Heart left ventricle (tissue), 13 donors: Measurements from ENCODE around the gene GHR.

Source experiments
- CTCF ChIP-seq, 12 donors: fragments of 200-600 bp; sonication (generic) in 4 of 12; IDR thresholded peaks; one replicate each; pipeline versions ENCODE4 v1.5.0 to v1.8.0; 2018 to 2022; ENCODE audit warnings: antibody characterized with exemption in 12 of 12, mild to moderate bottlenecking in 5 of 12
- POLR2A ChIP-seq, 2 donors: fragments of 450-650 bp; IDR thresholded peaks; one replicate each; pipeline ENCODE4 v1.6.1; 2017; ENCODE audit warnings: antibody characterized with exemption in 2 of 2, mild to moderate bottlenecking in 2 of 2, moderate library complexity in 2 of 2
- donor health status: ischemic (EF 13 %, LVEDD 7.1; RV severe dilation, severe dysfunction).
- donor health status: DM: no; HTN: yes; CAD: no.
- donor health status: DM: no; HTN: no; CAD: no.
- donor health status: ischemic (EF 25% LVEDD 6.9; RV normal size, moderate dysfunction).
- donor health status: ischemic (EF 25% LVEDD 5.7; RV mildly dilated, moderate dysfunction).
- donor health status: ischemic (EF 35%, LVEDD 5.7; RV mildly dilated, moderate dysfunction).
- donor health status: nonischemic (EF 11% LVEDD 7.7; RV severe dilation, severe dysfunction).
- donor health status: DM: yes; HTN: yes; CAD: no.
- donor health status: PGD.
- donor health status: ischemic (EF 29% LVEDD 5.4; RV normal size, mild dysfunction).
- donor health status: nonischemic (EF 23%, LVEDD 6.1; RV moderate dilation, normal function).

GRCh38 chr5:42491699-42492098 is 68.5 kb downstream of the GHR start:
- TF ChIP-seq CTCF (IDR thresholded peaks at IDR 0.05) = no peak
- no peak for TF ChIP-seq POLR2A (IDR thresholded peaks at IDR 0.05)
